Ishikawa (cell line): Measurements from ENCODE around the gene USP53.

ENCODE experiments used
- CEBPB ChIP-seq: IDR thresholded peaks from 2 replicates; pipeline ENCODE4 v1.6.1; 2012
- CREB1 ChIP-seq: IDR thresholded peaks from 2 replicates; pipeline ENCODE4 v1.6.1; 2012; ENCODE audit warnings: low read depth
- EGR1 ChIP-seq: IDR thresholded peaks from 2 replicates; pipeline ENCODE4 v1.6.1; 2012
- EP300 ChIP-seq: IDR thresholded peaks from 2 replicates; pipeline ENCODE4 v1.6.1; 2012; ENCODE audit warnings: borderline replicate concordance
- FOXM1 ChIP-seq: IDR thresholded peaks from 2 replicates; pipeline ENCODE4 v1.6.1; 2012; ENCODE audit warnings: low read depth, borderline replicate concordance
- MAX ChIP-seq: IDR thresholded peaks from 2 replicates; pipeline ENCODE4 v1.6.1; 2012
- NFIC ChIP-seq: IDR thresholded peaks from 2 replicates; pipeline ENCODE4 v1.6.1; 2012
- RAD21 ChIP-seq: IDR thresholded peaks from 2 replicates; pipeline ENCODE4 v1.6.1; 2012; ENCODE audit warnings: low read depth
- REST ChIP-seq: IDR thresholded peaks from 2 replicates; pipeline ENCODE4 v1.6.1; 2012; ENCODE audit warnings: low read depth, mild to moderate bottlenecking
- TCF12 ChIP-seq: IDR thresholded peaks from 2 replicates; pipeline ENCODE4 v1.6.1; 2012; ENCODE audit warnings: low read depth
- TEAD4 ChIP-seq: IDR thresholded peaks from 2 replicates; pipeline ENCODE4 v1.6.1; 2012
- USF1 ChIP-seq: IDR thresholded peaks from 2 replicates; pipeline ENCODE4 v1.6.1; 2012
- ZBTB7A ChIP-seq: IDR thresholded peaks from 2 replicates; pipeline ENCODE4 v1.6.1; 2012; ENCODE audit warnings: low read depth

Gene USP53

GRCh38 chr4:119237201-119237600, 24.7 kb downstream of the USP53 start:
- TF ChIP-seq CEBPB (no peak), FOXM1 (no peak)

GRCh38 chr4:119237642-119238041, 25.1 kb downstream of the USP53 start:
- TF ChIP-seq RAD21: no peak
- no peak for TF ChIP-seq ZBTB7A
- TF ChIP-seq CEBPB: no peak
- TF ChIP-seq TCF12: no peak
- no peak for TF ChIP-seq TEAD4
- TF ChIP-seq REST: no peak
- no peak for TF ChIP-seq FOXM1
- no peak for TF ChIP-seq CREB1
- TF ChIP-seq EP300: no peak
- no peak for TF ChIP-seq USF1
- no peak for TF ChIP-seq MAX
- no peak for TF ChIP-seq EGR1

GRCh38 chr4:119238068-119238722, 25.7 kb downstream of the USP53 start:
- TF ChIP-seq USF1 (no peak), EGR1 (no peak), REST (no peak), TCF12 (no peak), TEAD4 (no peak), ZBTB7A (no peak), NFIC (no peak), CEBPB (no peak)

- no peak for TF ChIP-seq TCF12
- TF ChIP-seq REST: no peak
- no peak for TF ChIP-seq NFIC
- no peak for TF ChIP-seq EGR1
- TF ChIP-seq FOXM1: no peak
- TF ChIP-seq TEAD4: no peak
These were observed 27.6 kb downstream of the USP53 start for GRCh38 chr4:119240128-119240527.

- TF ChIP-seq NFIC: no peak
- TF ChIP-seq TCF12: no peak
- no peak for TF ChIP-seq REST
- TF ChIP-seq USF1: no peak
- TF ChIP-seq ZBTB7A: no peak
- TF ChIP-seq CEBPB: no peak
- TF ChIP-seq RAD21: no peak
- TF ChIP-seq CREB1: no peak
These were observed 28.1 kb downstream of the USP53 start for GRCh38 chr4:119240568-119240967.
